Esophagus muscularis mucosa (tissue), 3 donors: ENCODE measurements around the gene SLC22A16.

Experiments used
- POLR2A ChIP-seq: fragments of 450-650 bp; IDR thresholded peaks from one replicate; pipeline ENCODE4 v1.6.1; 2017; ENCODE audit warnings: antibody characterized with exemption, moderate library complexity, mild to moderate bottlenecking, low read depth
- TF ChIP-seq, protein P1 (sequence below), 3 experiments: fragments of 200-600 bp in 2 of 3; fragments of 450-650 bp in 1 of 3; sonication (generic) in 2 of 3; IDR thresholded peaks; one replicate each; pipeline ENCODE4 v1.5.1; 2017 to 2019; ENCODE audit warnings: antibody characterized with exemption in 3 of 3, mild to moderate bottlenecking in 2 of 3, moderate library complexity in 1 of 3

DNA sequence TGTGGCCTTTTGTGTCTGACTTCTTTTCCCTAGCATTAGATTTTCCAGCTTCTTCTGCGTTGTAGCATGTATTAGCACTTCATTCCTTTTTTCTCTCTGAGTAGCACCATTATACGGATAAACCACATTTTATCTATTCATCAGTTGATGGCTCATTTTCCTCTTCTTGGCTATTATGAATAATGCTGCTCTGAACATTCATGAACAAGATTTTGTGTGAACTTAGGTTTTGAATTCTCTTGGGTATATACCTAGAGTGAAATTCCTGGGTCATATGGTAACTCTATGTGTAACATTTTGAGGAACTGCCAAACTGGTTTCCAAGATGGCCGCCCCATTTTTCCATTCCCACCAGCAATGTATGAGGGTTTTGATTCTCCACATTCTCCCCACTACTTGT is 28.7 kb downstream of the SLC22A16 start:
- TF ChIP-seq POLR2A, result no peak
- TF ChIP-seq, protein P1, sequence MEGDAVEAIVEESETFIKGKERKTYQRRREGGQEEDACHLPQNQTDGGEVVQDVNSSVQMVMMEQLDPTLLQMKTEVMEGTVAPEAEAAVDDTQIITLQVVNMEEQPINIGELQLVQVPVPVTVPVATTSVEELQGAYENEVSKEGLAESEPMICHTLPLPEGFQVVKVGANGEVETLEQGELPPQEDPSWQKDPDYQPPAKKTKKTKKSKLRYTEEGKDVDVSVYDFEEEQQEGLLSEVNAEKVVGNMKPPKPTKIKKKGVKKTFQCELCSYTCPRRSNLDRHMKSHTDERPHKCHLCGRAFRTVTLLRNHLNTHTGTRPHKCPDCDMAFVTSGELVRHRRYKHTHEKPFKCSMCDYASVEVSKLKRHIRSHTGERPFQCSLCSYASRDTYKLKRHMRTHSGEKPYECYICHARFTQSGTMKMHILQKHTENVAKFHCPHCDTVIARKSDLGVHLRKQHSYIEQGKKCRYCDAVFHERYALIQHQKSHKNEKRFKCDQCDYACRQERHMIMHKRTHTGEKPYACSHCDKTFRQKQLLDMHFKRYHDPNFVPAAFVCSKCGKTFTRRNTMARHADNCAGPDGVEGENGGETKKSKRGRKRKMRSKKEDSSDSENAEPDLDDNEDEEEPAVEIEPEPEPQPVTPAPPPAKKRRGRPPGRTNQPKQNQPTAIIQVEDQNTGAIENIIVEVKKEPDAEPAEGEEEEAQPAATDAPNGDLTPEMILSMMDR (IDR thresholded peaks at IDR 0.05), result no peak
